Left ventricle myocardium inferior (tissue), 1 donor: ENCODE measurements around the gene SLC6A13. TPM values are rescaled to one million over a fixed set of nuclear protein-coding genes. Genes with fewer than 3 reads are reported as not detected.

Source experiments
- DNase-seq: peaks from one replicate; pipeline ENCODE4 v3.0.0-alpha.2; 2020
- H3K27ac ChIP-seq: fragments of 200-600 bp; replicated peaks from 2 replicates; pipeline ENCODE4 v1.8.0; 2021
- H3K27me3 ChIP-seq: fragments of 200-600 bp; 2 replicates; pipeline ENCODE4 v1.8.0; 2021; ENCODE audit warnings: low read depth
- H3K36me3 ChIP-seq: fragments of 200-600 bp; 2 replicates; pipeline ENCODE4 v1.8.0; 2021
- H3K4me1 ChIP-seq: fragments of 200-600 bp; 2 replicates; pipeline ENCODE4 v1.8.0; 2021
- H3K4me3 ChIP-seq: fragments of 200-600 bp; 2 replicates; pipeline ENCODE4 v1.8.0; 2021; ENCODE audit warnings: mild to moderate bottlenecking, moderate library complexity
- H3K9me3 ChIP-seq: fragments of 200-600 bp; replicated peaks from 2 replicates; pipeline ENCODE4 v1.8.0; 2021
- CTCF ChIP-seq: fragments of 200-600 bp; IDR thresholded peaks from 2 replicates; pipeline ENCODE4 v1.8.0; 2021; ENCODE audit warnings: antibody characterized with exemption, mild to moderate bottlenecking, borderline replicate concordance
- intact Hi-C: fragments of 100-400 bp; cut with micrococcal nuclease; formaldehyde crosslinking; loops from one replicate; pipeline ENCODE4 v1.11.0; 2022
- total RNA-seq: library from RNA; stranded (reverse); fragmentation: NEBNext Ultra II Directional; extraction: Animal tissue kit (Norgen Biotek cat#: 25700); gene quantifications from one replicate; pipeline ENCODE4 v1.2.1, GENCODE V29; 2021
- donor health status: DM: no; HTN: yes; CAD: no; lungs with severe emphysema.

Gene SLC6A13
- total RNA-seq, 1 donor from 2014 or later = 1.8 TPM

GRCh38 chr12:256225-256624 lies 6.4 kb downstream of the SLC6A13 start:
- peaks cover 18% of the 10 kb centered on the region for H3K27me3 ChIP-seq
- H3K4me3 ChIP-seq = no peak overlapping the region
- no peaks in the 10 kb centered on the region for H3K4me1 ChIP-seq
- no peak for TF ChIP-seq CTCF
- no peaks in the 10 kb centered on the region for H3K36me3 ChIP-seq
- intact Hi-C loops = no loop called here
- no peak overlapping the region for H3K27ac ChIP-seq
- no peak for DNase-seq
- no peaks in the 10 kb centered on the region for H3K9me3 ChIP-seq

DNA sequence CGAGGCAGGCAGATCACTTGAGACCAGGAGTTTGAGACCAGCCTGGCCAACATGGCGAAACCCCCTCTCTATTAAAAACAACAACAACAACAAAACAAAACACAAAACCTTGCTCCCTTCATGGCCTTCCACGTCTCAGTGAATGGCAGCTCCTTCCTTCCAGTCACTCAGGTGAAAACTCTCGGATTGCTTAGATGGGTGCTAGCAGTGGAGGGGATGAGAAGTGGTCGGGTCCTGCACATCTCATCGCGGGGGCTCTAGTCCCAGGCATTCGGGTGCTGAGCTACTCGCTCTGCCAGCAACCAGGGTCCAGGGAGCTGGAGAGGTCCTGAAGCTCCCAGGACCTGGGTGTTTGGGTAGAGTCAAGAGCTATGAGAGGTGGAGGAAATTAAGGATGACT lies 7.7 kb downstream of the SLC6A13 start:
- H3K4me3 ChIP-seq = no peak overlapping the region
- no peaks in the 10 kb centered on the region for H3K36me3 ChIP-seq
- H3K9me3 ChIP-seq = no peaks in the 10 kb centered on the region
- H3K4me1 ChIP-seq = no peaks in the 10 kb centered on the region
- intact Hi-C loops = no loop called here
- DNase-seq = no peak
- no peak overlapping the region for H3K27ac ChIP-seq
- peaks cover 17% of the 10 kb centered on the region for H3K27me3 ChIP-seq
- TF ChIP-seq CTCF = no peak

- H3K27me3 ChIP-seq = peaks cover 12% of the 10 kb centered on the region
- no peaks in the 10 kb centered on the region for H3K4me1 ChIP-seq
- no peak for TF ChIP-seq CTCF
- intact Hi-C loops = no loop called here
- H3K9me3 ChIP-seq = no peaks in the 10 kb centered on the region
- H3K27ac ChIP-seq = no peak overlapping the region
- no peak for DNase-seq
- no peaks in the 10 kb centered on the region for H3K36me3 ChIP-seq
- H3K4me3 ChIP-seq = no peak overlapping the region
These were observed 8.6 kb downstream of the SLC6A13 start for GRCh38 chr12:254039-254438.

- TF ChIP-seq CTCF = no peak
- H3K4me1 ChIP-seq = no peaks in the 10 kb centered on the region
- no peak overlapping the region for H3K27ac ChIP-seq
- H3K36me3 ChIP-seq = no peaks in the 10 kb centered on the region
- no peak overlapping the region for H3K4me3 ChIP-seq
- intact Hi-C loops = no loop called here
- H3K27me3 ChIP-seq = peaks cover 12% of the 10 kb centered on the region
- no peak for DNase-seq
- H3K9me3 ChIP-seq = peaks cover 3% of the 10 kb centered on the region
These were observed 9.4 kb downstream of the SLC6A13 start for GRCh38 chr12:253116-253831.

- Histone ChIP-seq H3K36me3 (no peaks in the 10 kb centered on the region), H3K4me1 (no peaks in the 10 kb centered on the region), H3K27me3 (peaks cover 9% of the 10 kb centered on the region), H3K4me3 (no peak overlapping the region), H3K27ac (no peak overlapping the region), H3K9me3 (peaks cover 9% of the 10 kb centered on the region)
- intact Hi-C loops = no loop called here
- no peak for TF ChIP-seq CTCF
- DNase-seq = no peak
These were observed 10.0 kb downstream of the SLC6A13 start for GRCh38 chr12:252636-253035.
